Measurements from ENCODE around the gene CACNB1. TPM values are rescaled to one million over a fixed set of nuclear protein-coding genes. Genes with fewer than 3 reads are reported as not detected.

CACNB1 gene
- total and polyA plus RNA-seq, 2 donors (not counting 1 experiment from before 2014, with no cell fraction given), result 3.8 to 12.4 TPM

DNA sequence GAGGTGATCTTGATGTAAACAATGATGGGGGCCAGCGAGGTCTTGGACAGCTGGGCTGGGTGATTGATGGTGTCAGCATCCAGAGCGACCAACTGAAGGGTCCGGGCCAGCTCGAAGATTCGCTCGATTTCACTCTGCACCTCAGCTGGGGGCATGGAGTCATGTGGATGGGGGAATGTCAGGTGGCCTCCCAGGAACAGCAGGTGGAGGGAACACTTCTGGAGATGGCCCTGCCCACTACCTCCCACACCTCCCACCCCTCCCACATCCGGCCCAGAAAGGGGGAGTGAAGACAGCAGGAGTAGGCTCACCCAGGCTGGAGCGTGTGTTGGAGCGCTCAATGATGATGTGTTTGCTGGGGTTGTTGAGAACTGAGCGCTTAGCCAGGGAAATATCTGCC lies 13.7 kb downstream of the CACNB1 start:
- H3K27me3 Mint-ChIP-seq, result no peaks in the 10 kb centered on the region
- CTCF ChIA-PET, result interaction anchor here (0.9 to 2.3 kb wide), 3 partner anchors 9 to 201 kb away, joined by 3 to 10 read pairs (median 6); no protein-coding TSS in a partner anchor
- intact Hi-C loops (cut with micrococcal nuclease), result no loop called here
- POLR2A ChIA-PET, result no interaction called here
- no peak overlapping the region for H3K9ac ChIP-seq (ENCODE audit: low read length)
- H3K27me3 ChIP-seq (replicated peaks in 1 of 4; ENCODE audit: control extremely low read depth in 1 of 4, control insufficient read depth in 3 of 4, insufficient read depth in 4 of 4, low read length in 3 of 4), result no peaks in the 10 kb centered on the region
- TF ChIP-seq, protein P1, sequence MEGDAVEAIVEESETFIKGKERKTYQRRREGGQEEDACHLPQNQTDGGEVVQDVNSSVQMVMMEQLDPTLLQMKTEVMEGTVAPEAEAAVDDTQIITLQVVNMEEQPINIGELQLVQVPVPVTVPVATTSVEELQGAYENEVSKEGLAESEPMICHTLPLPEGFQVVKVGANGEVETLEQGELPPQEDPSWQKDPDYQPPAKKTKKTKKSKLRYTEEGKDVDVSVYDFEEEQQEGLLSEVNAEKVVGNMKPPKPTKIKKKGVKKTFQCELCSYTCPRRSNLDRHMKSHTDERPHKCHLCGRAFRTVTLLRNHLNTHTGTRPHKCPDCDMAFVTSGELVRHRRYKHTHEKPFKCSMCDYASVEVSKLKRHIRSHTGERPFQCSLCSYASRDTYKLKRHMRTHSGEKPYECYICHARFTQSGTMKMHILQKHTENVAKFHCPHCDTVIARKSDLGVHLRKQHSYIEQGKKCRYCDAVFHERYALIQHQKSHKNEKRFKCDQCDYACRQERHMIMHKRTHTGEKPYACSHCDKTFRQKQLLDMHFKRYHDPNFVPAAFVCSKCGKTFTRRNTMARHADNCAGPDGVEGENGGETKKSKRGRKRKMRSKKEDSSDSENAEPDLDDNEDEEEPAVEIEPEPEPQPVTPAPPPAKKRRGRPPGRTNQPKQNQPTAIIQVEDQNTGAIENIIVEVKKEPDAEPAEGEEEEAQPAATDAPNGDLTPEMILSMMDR (IDR thresholded peaks at IDR 0.05), result no peak
- no peak for TF ChIP-seq EZH2 (IDR thresholded peaks at IDR 0.05; ENCODE audit: borderline replicate concordance, insufficient read depth, low read depth, low read length, poor library complexity, severe bottlenecking)
- H3K4me3 Mint-ChIP-seq, result no peak overlapping the region
- DNase-seq, result no peak
- H4K20me1 ChIP-seq (ENCODE audit: control insufficient read depth, insufficient read depth, low read length, poor library complexity, severe bottlenecking), result no peaks in the 10 kb centered on the region
- 95% methylated on average over 6 of the region's 10 CpGs for WGBS (ENCODE audit: insufficient coverage)
- no peak overlapping the region for H3K27ac Mint-ChIP-seq
- H3K9me3 ChIP-seq (ENCODE audit: control extremely low read depth in 1 of 3, control insufficient read depth in 2 of 3, insufficient read depth in 1 of 3, low read length in 2 of 3), result no peaks in the 10 kb centered on the region
- H3K4me2 ChIP-seq (replicated peaks; ENCODE audit: low read depth, low read length, poor library complexity, severe bottlenecking), result no peak overlapping the region
- no peak for ATAC-seq (ENCODE audit: low read depth)
- no peak overlapping the region for H2AFZ ChIP-seq (ENCODE audit: insufficient read depth, low read depth, low read length, poor library complexity, severe bottlenecking)
- no peaks in the 10 kb centered on the region for H3K79me2 ChIP-seq (ENCODE audit: control insufficient read depth, insufficient read depth, low read length)
- H3K4me1 ChIP-seq (ENCODE audit: control insufficient read depth in 2 of 2, insufficient read depth in 2 of 2, low read length in 2 of 2), result no peaks in the 10 kb centered on the region
- H3K27ac ChIP-seq (ENCODE audit: low read length in 2 of 2), result no peak overlapping the region
- H3K9me3 Mint-ChIP-seq (ENCODE audit: insufficient read depth), result no peaks in the 10 kb centered on the region
- no peak overlapping the region for H3K4me3 ChIP-seq (ENCODE audit: control extremely low read depth in 1 of 5, extremely low read depth in 1 of 5, insufficient read depth in 1 of 5, low read depth in 2 of 5, low read length in 4 of 5)
- no peaks in the 10 kb centered on the region for H3K4me1 Mint-ChIP-seq
- H3K36me3 ChIP-seq (replicated peaks in 1 of 2; ENCODE audit: control extremely low read depth in 1 of 2, control insufficient read depth in 1 of 2, extremely low read depth in 1 of 2, insufficient read depth in 2 of 2, low read length in 1 of 2), result peaks cover 0 to 2% of the 10 kb centered on the region in 2 experiments

DNA sequence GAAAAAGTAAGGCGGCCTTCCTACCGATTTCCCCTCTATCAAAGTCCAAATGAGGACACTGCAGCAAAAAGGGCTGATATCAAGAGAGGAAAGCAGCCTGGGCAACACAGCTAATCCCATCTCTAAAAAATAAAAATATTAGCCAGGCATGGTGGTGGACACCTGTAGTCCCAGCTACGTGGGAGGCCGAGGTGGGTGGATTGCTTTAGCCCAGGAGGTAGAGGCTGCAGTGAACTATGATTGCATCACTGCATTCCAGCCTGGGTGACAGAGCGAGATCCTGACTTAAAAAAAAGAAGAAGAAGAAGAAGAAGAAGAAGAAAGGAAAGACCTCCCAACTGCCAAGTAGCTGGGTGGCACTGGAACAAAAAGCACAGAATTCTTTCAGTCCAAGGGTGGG lies 14.4 kb downstream of the CACNB1 start:
- no peak overlapping the region for H3K9ac ChIP-seq (ENCODE audit: low read length)
- no peak overlapping the region for H3K4me2 ChIP-seq (replicated peaks; ENCODE audit: low read depth, low read length, poor library complexity, severe bottlenecking)
- no peak overlapping the region for H3K4me3 Mint-ChIP-seq
- intact Hi-C loops (cut with micrococcal nuclease), result no loop called here
- H3K4me1 Mint-ChIP-seq, result no peaks in the 10 kb centered on the region
- no peaks in the 10 kb centered on the region for H3K79me2 ChIP-seq (ENCODE audit: control insufficient read depth, insufficient read depth, low read length)
- WGBS (ENCODE audit: insufficient coverage), result 97% methylated on average over 5 of the region's 5 CpGs
- no peak for DNase-seq
- H3K27ac Mint-ChIP-seq, result no peak overlapping the region
- ATAC-seq (ENCODE audit: low read depth), result no peak
- no peaks in the 10 kb centered on the region for H4K20me1 ChIP-seq (ENCODE audit: control insufficient read depth, insufficient read depth, low read length, poor library complexity, severe bottlenecking)
- H2AFZ ChIP-seq (ENCODE audit: insufficient read depth, low read depth, low read length, poor library complexity, severe bottlenecking), result no peak overlapping the region
- ChIA-PET CTCF (interaction anchor here (0.9 to 2.3 kb wide), 3 partner anchors 8 to 200 kb away, joined by 3 to 10 read pairs (median 6); no protein-coding TSS in a partner anchor), POLR2A (no interaction called here)
- no peaks in the 10 kb centered on the region for H3K4me1 ChIP-seq (ENCODE audit: control insufficient read depth in 2 of 2, insufficient read depth in 2 of 2, low read length in 2 of 2)
- no peak for TF ChIP-seq EZH2 (IDR thresholded peaks at IDR 0.05; ENCODE audit: borderline replicate concordance, insufficient read depth, low read depth, low read length, poor library complexity, severe bottlenecking)
- TF ChIP-seq, protein P1 (IDR thresholded peaks at IDR 0.05), result no peak
- no peaks in the 10 kb centered on the region for H3K9me3 ChIP-seq (ENCODE audit: control extremely low read depth in 1 of 3, control insufficient read depth in 2 of 3, insufficient read depth in 1 of 3, low read length in 2 of 3)
- H3K27me3 Mint-ChIP-seq, result no peaks in the 10 kb centered on the region
- no peak overlapping the region for H3K4me3 ChIP-seq (ENCODE audit: control extremely low read depth in 1 of 5, extremely low read depth in 1 of 5, insufficient read depth in 1 of 5, low read depth in 2 of 5, low read length in 4 of 5)
- peaks cover 0 to 2% of the 10 kb centered on the region in 2 experiments for H3K36me3 ChIP-seq (replicated peaks in 1 of 2; ENCODE audit: control extremely low read depth in 1 of 2, control insufficient read depth in 1 of 2, extremely low read depth in 1 of 2, insufficient read depth in 2 of 2, low read length in 1 of 2)
- no peaks in the 10 kb centered on the region for H3K9me3 Mint-ChIP-seq (ENCODE audit: insufficient read depth)
- no peak overlapping the region for H3K27ac ChIP-seq (ENCODE audit: low read length in 2 of 2)
- H3K27me3 ChIP-seq (replicated peaks in 1 of 4; ENCODE audit: control extremely low read depth in 1 of 4, control insufficient read depth in 3 of 4, insufficient read depth in 4 of 4, low read length in 3 of 4), result no peaks in the 10 kb centered on the region

All from B cell (primary cell).